Measurements from ENCODE around the gene C16orf46.

- TF ChIP-seq POLR2AphosphoS5 (IDR thresholded peaks at IDR 0.05; ENCODE audit: low read depth, low read length) (no peak), POLR2A (IDR thresholded peaks at IDR 0.05; ENCODE audit: low read depth, low read length) (no peak)
These were observed 64.1 kb downstream of the C16orf46 start for GRCh38 chr16:81012974-81013373.

Data from GM12892 (cell line).